DMS53 (cell line): ENCODE results near the gene CTNNB1.

Experiments used
- DNase-seq: peaks from one replicate; lab custom pipeline; 2025; lab: John Stamatoyannopoulos, UW

The CTNNB1 gene

DNA sequence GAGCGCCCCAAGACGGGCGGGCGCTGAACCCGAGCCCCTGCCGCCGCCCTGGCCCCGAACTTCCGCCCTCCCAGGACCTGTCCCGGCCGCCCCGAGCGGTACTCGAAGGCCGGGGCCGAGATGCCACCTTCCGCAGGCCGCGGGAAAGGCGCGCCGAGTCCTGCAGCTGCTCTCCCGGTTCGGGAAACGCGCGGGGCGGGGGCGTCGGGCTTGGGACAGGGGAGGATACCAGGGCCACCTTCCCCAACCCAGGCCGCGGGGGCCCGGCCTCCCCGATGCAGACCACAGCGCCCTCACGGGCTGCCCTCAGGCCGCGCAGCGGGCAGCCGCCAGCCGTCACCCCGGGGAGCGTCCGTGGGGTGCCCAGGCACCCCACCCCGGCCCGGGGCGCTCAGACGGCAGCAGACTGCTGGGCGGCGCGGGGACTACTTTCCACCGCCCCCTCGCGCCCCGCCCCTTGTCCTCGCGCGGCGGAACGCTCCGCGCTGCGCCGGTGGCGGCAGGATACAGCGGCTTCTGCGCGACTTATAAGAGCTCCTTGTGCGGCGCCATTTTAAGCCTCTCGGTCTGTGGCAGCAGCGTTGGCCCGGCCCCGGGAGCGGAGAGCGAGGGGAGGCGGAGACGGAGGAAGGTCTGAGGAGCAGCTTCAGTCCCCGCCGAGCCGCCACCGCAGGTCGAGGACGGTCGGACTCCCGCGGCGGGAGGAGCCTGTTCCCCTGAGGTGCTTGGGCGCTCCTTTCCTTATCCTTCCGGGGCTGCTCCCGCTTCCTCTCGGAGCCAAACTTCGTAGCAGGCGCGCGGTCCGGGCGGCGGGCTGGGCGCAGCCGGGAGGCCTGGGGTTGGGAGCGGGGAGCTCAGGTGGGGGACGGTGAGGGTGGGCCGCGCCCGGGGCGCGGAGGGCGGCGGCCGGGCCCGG, at the start of gene CTNNB1:
CTNNB1 (plus strand) TSS at position 556 of the 916 bp plus-strand sequence. CDS start 24,564 bp downstream, outside the sequence.
- peak; percentile 89 for DNase-seq

DNA sequence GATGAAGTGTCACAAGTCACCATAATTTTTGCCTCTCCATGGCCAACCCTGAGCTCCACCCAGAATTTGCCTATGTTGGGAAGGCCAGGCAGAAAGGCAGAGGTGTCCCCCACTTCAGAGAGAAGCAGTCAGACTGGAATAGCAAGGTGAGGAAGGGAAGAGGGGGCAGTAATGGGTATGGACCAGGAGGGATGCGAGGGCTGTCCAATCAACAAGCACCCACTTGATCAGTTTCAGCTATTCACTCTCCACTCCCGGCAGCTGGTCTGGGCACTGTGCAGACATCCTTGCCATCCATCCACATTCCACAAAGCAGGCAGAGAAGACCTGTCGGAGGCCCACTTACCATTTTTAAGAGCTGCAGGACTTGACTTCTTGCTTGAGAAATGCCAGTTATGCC, 43.5 kb upstream of the CTNNB1 start:
- DNase-seq, result peak; percentile 7

DNA sequence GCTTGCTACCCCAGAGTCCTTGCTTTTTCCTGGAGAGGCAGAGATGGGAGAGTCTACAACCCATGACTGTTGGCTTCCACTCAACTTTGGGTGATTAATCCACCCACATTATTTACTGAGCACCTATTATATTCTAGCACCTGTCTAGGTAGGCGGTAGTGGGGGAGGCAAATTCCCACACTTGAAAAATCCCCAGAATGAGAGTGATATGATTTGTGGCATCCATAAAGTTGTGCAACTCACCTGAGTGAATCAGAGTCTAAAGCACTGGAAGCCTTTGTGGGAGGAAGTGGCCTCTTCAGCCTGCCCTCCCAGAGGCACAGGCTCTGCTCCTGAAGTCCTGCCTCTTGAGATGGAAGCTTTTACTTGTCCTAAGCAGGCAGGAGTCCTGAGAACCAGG, 40.4 kb upstream of the CTNNB1 start:
- peak; percentile 51 for DNase-seq

DNA sequence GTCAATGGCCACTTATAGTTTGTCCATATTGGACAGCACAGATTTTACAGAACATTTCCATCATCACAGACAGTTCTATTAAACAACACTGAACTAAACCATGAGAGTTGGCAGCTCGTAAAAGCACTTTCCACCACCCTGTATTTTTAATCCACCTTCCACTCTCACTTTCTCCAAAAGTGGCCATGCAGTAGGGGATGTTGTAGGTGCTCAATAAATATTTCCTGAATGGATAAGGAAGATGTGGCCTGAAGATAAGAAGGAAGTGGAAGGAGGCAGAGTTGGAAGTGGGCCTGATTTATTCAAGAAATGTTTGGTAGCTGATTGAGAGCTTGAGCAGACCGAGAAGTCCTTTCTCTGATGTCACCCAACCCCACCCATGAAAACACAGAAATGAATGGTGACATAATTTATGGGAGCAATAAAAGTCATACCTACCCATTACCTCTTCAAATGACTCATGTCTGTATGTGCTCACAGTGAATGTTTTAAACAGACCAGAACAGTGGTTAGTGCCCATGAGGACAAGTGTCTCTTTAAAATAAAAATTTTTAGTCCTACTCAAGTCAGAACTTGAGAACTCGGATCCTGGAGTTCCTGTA, 39.6 kb upstream of the CTNNB1 start:
- DNase-seq, result peak; percentile 45

DNA sequence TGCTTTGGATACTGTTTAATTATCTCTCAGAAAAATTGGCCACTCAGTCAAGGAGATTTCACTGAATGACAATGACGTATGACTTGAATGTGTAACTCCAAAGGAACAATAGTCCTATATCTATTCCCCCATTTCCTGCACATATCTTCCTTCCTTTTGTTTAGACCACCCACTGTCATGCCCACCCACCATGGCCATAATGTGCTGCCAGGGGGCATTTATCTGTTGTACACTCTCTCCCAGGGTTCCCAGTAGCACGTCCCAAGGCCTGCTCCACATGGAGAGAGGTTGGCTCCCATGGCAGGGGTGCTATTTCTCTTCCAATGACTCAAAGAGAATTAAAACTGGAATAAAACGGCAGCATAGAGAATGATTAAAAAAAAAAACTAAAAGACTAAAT, 36.8 kb upstream of the CTNNB1 start:
- DNase-seq, result no peak

DNA sequence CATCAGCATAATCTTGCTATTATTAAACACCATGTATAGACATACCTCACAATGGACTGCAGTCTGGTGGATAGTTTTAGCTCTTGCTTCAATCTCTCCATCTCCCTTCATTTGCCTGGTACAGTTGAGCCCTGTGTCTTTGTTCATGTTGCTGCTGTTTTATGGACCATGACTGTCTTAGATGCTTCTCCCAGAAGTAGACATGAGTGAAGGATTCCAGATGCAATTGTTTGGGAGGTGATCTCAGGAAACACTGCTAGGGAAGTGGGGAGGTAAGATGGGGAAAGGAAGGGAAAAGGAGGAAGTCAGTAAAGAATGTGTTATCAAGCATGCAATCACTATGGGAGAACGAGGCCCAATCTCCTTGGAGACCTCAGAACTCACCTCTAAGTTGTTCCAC, 36.3 kb upstream of the CTNNB1 start:
- no peak for DNase-seq

DNA sequence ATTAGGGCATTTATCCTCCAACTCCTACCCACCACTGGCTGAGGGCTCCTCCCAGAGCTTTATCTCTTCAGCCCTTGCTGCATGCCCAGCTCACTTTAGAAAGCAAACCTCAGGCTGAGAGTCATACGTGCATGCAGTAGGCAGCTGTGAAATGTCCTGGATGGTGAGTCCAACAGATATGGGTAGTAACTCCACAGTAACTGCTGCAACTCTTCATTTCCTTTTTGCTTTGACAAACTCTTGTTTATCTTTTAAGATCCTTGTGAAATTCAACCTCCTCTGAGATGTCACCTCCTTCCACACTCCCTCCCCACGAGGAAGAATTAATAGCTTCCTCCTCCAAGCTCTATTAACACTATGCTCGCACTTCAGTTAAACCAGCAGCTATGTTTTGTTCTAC, 35.9 kb upstream of the CTNNB1 start:
- DNase-seq, result no peak

DNA sequence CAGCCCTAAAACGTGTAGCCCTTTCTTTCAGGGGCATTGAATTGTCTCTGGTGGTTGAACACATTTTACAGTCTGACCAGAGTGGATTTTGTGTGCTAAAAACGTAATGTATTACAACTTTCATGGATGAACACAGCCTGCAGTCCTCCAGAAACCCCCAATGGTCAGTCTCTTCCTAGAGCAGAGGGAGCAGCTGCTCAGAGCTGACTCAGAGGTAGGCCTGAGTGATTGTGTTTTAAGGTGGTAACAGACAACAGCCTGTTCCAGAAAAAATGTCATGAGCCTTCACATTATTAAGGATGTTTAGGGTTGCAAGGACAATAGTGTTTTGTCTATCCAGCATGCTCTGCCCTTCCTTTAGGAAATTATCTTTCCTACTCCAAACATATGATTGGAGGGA, 34.5 kb upstream of the CTNNB1 start:
- DNase-seq, result no peak

DNA sequence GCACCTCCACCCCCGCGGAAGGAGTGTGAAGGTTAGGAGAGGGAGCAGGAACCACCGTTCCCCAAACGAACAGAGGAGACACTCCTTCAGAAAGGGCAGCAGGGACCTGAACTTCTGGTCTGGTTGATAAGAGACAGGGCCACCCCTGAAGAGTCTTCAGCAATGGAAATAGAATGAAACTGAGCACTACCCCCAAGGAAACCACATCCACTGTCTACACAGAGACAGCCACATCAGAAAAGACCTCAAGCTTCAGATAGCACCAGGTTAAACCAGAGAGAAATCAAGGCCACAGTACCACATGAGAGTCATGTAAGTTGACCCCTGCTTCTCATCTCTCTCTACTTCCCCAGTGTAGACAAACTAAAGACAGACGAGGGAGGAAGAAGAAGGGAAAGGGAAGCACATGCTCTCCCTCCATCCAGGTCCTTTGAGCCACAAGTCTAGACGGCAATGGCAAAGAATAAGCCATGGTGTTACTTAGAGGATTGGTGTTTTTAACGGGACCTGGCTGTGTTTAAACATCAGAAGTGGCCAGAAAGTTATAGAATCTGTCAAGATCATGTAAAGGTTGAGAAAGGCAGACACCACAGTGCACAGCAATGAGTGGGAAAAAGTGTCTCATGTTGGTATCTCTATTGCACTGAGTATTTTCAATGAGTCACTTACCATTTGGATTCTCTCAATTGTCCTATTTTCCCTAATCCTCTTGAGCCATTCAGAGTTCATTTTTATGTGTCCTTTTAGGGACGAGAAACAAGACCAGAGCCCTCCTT, 31.4 kb upstream of the CTNNB1 start:
- no peak for DNase-seq

DNA sequence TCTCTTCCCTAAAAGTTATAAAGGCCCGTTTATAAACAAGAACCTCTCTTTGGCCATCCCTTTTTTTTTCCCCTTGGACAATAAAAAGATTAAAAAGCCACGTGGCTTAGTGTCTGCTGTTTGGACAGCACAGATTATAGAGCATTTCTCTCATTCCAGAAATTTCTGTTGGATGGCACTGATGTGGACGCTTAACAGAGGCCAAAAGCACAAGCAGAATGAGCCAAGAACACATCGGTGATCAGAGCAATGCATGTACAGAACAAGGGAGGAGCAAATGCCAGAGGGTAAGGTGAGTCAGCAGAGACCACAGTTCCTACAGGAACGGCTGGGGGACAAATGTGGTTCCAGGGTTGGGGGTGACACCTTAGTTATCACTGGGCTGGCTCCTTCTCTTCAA, 30.3 kb upstream of the CTNNB1 start:
- DNase-seq, result no peak

DNA sequence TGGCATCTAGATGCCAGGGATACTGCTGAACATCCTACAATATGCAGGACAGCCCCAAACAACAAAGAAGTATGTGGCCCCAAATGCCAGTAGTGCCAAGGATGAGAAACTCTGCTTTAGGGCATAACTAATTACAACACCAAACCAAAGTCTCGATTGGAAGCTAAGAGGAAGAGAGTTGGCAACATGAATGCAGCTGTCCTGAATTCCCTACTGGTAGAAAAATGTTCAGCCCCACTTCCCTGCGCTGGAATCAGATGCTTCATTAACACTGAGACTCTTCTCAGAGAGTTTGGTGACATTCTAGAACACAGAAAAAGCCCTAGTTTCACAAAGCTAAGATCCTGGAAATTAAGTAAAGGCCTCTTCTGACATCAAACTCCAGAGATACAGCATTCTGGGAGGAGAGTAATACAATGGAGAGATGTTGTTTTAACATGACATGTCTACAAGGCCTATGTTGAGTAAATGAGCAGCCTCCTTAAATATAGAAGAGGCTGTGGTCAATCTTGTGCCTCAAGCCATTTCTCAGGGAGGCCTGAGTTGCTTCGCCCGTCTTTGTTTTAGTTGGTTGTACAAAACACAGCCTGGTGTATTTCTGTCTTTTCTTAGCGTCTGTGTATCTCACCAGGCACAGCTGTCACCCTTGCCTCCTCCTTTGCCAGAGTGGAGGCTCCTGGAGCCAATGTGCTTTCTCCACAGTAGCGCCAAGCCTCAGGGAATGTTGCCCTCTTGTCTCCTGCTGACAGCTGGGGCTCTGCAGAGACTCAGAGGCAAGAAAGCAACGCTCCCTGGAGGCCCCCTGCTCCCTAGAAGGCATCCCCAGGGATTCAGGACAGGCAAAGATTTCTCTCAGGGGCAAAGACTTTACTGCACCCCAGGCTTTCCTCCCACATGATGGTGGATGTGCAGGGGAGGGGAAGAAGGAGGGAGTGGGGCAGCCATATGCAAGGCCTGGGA, 25.1 kb upstream of the CTNNB1 start:
- DNase-seq, result no peak

DNA sequence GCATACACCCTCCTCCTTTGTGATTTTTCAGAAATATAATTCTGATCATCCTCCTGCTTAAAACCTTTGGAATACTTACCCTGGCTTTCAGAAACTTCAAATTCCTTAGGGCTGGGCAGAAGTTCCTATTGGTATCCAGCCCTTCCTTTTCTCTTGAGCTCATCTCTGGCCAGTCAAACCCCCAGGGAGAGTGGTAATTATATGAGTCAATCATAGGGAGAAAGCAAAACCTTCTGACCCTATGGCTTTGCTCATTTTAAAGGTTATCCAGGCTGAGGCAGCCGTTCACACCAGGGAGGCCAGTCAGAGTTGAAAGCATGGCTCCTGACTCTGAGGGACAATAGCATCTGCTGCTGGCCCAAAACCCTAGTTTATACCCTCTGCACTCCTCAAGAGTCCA, 23.9 kb upstream of the CTNNB1 start:
- no peak for DNase-seq

DNA sequence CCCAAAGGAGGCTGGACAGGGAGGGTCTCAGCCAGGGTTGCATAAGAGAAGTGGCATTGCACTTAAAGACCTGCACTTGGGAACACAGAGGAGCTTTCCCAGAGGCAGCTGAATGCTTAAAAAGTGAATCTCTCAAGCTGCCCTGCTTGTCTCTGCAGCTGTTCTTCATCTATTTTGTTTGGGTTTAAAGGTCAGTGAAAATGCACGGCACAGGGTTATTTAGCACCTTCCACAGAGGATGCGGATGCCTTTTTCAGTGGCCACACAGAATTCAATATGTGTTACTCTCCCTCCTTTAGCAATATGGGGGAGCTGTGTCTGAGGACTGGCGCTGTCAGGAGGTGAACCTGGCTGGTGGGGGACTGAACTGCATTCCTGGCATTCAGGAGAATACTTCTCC, 22.7 kb upstream of the CTNNB1 start:
- no peak for DNase-seq

DNA sequence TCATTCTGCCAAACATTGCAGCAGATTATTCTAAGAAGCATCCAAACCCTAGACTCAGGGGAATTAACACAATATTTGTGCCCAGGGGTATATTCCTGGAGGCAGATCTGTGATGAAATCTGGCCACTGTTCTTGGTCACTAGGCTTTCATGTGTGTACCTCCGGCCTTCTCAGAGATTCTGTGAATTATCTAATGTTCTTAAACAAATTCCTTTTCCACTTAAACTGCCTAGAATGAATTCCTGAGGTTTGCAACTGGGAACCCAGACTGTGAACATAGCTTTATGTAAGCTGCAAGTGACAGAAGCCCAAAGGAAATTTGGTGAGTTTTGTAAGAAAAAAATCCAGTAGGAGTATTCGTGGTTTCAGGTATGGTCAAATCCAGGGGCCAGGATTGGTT, 20.7 kb upstream of the CTNNB1 start:
- DNase-seq, result no peak

DNA sequence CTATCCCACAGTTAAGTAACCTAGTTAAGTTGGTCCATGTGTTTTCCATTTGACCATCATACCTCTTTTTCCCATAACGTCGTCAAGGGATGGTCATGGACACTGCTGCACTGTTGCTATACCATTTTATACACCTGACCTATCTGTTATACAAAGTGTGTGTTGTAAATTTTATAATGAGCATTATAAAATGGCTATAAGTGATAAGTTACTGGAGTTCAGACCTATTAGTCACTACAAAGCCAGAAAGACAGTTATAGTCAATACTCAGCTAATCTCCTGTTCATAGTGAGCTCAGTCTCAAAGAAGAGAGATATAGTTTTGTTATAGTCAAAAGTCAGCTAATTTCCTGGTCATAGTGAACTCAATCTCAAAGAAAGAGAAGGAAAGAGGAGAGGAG, 18.9 kb upstream of the CTNNB1 start:
- DNase-seq, result no peak

DNA sequence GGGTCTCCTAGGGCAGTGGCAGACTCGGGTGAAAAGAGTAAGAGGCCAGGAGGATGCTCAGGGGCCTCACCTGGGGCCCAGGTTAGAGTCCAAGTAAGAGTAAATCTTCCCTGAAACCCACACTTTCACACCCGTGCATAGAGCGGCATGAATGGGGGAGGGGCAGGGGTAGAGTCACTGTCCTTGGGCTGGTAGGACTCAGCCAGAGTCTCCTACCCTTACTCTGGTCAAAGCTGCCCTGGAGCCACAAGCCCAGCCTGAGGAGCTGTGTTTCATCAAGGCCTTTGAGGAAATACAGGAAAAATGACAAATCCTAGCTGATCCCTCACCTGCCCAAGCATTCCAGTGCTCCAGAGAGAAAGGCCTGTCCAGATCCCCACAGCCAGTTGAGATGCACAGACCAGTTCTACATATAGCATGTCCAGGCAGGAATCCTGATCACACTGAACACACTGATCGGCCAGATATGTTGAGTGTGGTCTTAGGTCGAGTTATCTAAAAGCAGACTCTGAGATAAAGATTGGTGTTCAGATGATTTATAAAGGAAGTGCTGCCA, 16.7 kb upstream of the CTNNB1 start:
- no peak for DNase-seq

DNA sequence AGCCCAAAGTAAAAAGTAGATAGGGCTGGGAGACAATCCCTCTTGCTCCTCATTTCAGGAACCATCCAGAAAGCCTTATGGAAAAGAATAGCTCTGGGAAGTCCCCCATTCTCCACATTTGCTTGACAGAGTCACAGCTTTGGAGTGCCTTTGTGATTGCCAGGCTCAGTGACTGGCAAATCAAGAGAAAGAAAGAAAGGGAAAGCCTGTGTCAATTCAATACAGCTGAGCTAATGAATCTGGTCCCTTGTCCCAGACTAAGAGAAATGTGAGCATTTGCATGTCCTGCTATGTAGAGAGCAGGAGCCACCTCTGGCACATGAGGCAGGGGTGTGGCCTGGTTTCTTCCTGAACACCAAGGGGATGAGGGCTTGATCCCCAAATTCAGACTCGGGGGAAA, 14.9 kb upstream of the CTNNB1 start:
- DNase-seq, result no peak

DNA sequence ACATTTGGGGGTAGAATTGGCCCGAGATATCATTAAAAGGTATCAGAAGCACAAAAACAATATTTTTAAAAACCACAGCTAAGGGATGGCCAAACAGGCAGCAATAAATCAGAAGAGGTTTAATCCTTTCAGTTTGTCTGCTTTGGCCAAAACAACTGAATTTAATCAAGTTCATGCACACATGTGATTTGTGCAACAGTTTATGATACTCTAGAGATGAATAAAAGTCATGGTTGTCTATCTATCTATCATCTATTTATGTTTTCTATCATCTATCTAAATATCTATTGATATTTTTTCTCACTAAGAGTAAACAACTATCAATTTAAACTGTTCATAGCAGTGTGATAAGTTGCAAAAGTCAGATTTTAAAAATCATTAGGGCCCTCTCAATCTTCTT, 13.0 kb upstream of the CTNNB1 start:
- no peak for DNase-seq

DNA sequence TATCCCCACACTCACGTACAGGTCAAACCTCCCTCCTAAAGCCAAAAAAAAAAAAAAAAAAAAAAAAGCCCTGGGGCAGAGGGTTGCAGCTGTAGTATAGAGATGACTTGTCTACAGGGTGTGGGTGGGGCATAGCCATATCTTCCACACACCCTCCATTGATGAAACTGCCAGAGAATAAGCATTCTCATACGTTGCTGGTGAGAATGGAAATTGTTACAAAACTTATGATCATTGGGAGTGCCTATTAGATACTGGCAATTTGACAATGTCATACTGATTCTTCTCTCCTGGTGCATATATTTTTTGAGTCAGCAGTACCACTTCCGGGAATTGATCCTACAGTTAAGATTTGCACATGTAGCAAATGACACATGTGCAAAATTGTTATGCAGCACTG, 11.0 kb upstream of the CTNNB1 start:
- no peak for DNase-seq

DNA sequence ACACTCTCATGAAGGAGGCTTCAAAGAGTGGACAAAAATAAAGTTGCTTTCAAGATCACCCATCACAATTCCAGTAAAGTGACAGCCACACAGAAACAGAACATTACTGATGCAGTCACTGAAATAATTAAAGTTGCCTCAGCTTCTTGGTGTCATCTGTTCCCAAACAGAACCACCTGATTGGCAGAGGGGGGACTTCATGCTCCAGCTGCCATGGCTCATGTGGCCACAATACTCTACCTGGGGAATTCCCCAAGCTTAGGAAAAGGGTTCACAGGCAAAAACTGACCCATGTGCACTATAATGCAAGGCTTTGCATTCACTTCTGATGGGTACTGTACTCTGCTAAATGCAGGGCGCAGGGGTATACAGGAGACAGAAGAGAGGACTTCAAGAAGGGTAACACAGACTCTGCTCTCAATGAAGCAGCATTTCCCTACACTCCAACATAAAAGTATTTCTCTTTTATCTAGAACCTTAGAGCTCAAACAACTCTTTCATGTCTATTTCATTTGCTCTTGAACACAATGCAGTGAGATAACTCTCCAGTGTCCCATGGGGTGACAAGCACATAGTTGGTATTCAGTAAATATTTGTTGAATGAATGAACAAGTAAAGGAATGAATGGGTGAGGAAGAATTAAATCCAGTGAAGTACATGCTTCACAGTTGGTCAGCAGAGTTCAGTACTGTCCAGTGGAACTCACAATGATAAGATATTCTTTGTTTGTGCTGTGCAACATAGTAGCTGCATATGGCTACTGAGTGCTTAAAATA, 8.6 kb upstream of the CTNNB1 start:
- DNase-seq, result peak; percentile 2

DNA sequence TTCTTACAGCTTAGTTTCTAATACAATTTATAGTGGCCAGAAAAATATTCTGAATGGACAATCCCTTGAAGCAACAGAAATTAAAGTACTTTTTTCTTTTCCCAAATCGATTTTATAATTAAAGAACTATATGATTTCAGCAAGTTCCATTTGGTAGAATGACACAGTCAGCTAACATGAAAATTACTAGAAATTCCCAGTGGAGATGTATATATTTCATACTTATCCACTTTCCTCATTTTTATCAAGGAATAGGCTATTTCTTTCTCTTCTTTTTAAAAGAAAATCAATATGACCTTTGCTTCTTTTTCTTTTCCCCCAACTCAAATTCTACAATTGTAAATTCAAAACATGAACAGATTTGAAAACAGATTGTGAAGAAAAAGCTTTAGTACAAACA, 6.4 kb upstream of the CTNNB1 start:
- no peak for DNase-seq
